HG03196 (cell line): ENCODE results near the gene ZNF467.

Experiments used
- ATAC-seq: cut with Tn5 transposase; IDR thresholded peaks from one replicate; pipeline ENCODE4 v1.9.1; 2021; ENCODE audit not compliant: unreplicated experiment

Gene ZNF467

GRCh38 chr7:149808311-149808710 lies 34.9 kb upstream of the ZNF467 start:
- no peak for ATAC-seq

- no peak for ATAC-seq
Observed at GRCh38 chr7:149806726-149807125, 33.3 kb upstream of the ZNF467 start.

GRCh38 chr7:149804106-149804505 lies 30.7 kb upstream of the ZNF467 start:
- no peak for ATAC-seq

GRCh38 chr7:149803551-149804074 lies 30.2 kb upstream of the ZNF467 start:
- ATAC-seq = no peak

GRCh38 chr7:149802966-149803365 lies 29.6 kb upstream of the ZNF467 start:
- no peak for ATAC-seq

DNA sequence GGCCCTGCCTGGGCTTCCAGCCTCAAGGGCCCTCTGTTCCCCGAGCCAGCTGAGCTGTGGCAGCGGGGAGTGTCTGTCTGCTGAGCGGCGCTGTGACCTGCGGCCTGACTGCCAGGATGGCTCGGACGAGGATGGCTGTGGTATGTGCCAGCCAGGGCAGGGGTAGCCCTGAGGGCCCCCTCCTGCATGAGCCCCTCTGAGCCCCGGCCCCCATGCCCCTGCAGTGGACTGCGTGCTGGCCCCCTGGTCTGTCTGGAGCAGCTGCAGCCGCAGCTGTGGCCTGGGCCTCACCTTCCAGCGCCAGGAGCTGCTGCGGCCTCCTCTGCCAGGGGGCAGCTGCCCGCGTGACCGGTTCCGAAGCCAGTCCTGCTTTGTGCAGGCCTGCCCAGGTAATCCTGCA lies 28.4 kb upstream of the ZNF467 start:
- ATAC-seq = no peak

DNA sequence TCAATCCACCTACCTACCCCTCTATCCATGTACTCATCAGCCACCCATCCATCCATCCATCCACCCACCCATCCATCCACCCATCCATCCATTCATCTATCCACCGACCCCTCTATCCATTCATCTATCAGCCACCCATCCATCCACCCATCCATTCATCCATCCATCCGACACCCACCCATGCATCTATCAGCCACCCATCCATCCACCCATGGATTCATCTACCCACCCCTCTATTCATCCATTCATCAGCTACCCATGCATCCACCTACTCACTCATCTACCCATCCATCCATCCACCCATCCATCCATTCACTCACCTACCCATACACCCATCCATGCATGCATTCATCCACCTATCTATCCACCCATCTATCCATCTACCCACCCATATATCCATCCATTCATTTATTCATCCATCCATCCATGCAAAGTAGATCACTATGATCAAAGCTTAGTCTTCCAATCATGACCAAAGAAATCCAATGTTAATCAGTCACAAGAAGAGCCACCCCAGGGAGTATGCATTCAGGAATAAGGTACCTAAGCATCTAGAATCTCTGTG lies 27.7 kb upstream of the ZNF467 start:
- no peak for ATAC-seq

GRCh38 chr7:149800169-149800555 lies 26.8 kb upstream of the ZNF467 start:
- no peak for ATAC-seq

- ATAC-seq = no peak
Observed at GRCh38 chr7:149799397-149800168, 26.2 kb upstream of the ZNF467 start.

- no peak for ATAC-seq
Observed at GRCh38 chr7:149797771-149798170, 24.4 kb upstream of the ZNF467 start.

- no peak for ATAC-seq
Observed at GRCh38 chr7:149796287-149796860, 23.0 kb upstream of the ZNF467 start.

- no peak for ATAC-seq
Observed at GRCh38 chr7:149795126-149795525, 21.7 kb upstream of the ZNF467 start.

GRCh38 chr7:149794661-149795060 lies 21.3 kb upstream of the ZNF467 start:
- no peak for ATAC-seq

DNA sequence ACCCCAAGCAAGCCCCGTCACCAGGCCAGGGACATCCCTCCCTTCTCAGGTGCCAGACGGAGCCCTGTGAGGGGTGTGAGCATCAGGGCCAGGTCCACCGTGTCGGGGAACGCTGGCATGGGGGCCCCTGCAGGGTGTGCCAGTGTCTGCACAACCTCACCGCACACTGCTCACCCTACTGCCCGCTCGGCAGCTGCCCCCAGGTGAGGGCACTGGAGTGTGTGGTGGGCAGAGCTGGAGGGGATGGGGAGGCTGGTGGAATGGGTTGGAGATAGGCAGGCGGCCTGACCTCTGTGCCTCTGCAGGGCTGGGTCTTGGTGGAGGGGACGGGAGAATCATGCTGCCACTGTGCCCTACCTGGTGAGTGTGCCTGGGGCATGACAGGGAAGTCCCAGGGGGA lies 19.9 kb upstream of the ZNF467 start:
- ATAC-seq = no peak

- no peak for ATAC-seq
Observed at GRCh38 chr7:149792220-149792595, 18.8 kb upstream of the ZNF467 start.

DNA sequence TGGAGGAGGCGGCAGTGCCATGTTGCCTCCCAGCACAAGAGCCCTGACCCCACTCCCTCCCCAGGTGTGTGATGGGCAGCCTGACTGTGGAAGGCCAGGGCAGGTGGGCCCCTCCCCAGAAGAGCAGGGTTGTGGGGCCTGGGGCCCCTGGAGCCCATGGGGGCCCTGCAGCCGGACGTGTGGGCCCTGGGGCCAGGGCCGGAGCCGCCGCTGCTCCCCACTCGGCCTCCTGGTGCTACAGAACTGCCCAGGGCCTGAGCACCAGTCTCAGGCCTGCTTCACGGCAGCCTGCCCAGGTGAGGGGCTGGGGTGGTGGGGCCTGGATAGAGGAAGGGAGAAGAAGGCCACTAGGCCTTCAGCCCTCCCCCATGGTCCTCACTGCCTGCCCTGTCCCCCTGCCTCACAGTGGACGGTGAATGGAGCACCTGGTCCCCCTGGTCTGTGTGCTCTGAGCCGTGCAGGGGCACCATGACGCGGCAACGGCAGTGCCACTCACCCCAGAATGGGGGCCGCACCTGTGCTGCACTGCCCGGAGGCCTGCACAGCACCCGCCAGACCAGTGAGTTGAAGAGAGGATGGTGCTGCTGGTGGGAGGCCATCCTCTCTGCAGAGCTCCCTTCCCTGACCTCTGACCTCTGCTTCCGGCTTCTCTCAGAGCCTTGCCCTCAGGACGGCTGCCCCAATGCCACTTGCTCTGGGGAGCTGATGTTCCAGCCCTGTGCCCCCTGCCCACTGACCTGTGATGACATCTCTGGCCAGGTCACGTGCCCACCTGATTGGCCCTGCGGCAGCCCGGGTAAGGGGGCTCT lies 18.2 kb upstream of the ZNF467 start:
- ATAC-seq = no peak

DNA sequence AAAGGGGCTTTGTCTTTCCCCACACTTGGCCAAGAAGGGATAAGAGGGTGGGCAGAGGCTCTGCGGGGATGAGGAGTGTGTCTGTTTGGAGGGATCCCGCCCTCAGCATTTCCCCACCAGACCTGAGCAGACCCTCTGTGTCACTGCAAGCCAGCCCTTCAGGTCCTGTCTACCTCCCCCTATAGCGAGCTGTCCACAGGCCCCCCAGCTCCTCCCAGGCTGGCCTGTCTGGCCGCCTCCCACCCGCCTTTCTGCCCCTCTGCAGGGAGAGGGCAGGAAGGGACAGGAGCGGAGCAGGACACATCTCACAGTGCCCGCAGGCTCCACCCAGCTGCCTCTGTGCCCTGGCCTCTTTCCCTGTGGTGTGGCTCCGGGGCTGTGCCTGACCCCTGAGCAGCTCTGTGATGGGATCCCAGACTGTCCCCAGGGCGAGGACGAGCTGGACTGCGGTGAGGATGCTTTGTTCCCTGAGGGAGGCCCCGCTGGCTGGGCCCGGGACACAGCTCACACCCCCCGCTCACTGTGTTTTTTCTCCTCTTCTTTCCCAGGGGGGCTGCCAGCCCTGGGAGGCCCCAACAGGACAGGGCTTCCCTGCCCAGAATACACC lies 17.5 kb upstream of the ZNF467 start:
- ATAC-seq = no peak

DNA sequence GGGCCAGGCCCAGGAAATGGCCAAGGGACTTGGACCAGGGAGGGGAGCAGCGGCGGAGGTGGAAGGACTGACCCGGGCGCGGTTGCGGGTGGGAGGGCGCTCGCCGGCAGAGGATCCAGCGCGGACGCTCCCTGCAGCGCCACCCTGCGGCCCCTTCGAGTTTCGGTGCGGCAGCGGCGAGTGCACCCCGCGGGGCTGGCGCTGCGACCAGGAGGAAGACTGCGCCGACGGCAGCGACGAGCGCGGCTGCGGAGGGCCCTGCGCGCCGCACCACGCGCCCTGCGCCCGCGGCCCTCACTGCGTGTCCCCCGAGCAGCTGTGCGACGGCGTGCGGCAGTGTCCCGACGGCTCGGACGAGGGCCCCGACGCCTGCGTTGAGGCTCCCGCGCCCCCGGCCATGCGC lies 16.8 kb upstream of the ZNF467 start:
- no peak for ATAC-seq

GRCh38 chr7:149789101-149789500 lies 15.7 kb upstream of the ZNF467 start:
- ATAC-seq = no peak

GRCh38 chr7:149788300-149788851 lies 15.0 kb upstream of the ZNF467 start:
- no peak for ATAC-seq
